Measurements from ENCODE around the gene CD59.

DNA sequence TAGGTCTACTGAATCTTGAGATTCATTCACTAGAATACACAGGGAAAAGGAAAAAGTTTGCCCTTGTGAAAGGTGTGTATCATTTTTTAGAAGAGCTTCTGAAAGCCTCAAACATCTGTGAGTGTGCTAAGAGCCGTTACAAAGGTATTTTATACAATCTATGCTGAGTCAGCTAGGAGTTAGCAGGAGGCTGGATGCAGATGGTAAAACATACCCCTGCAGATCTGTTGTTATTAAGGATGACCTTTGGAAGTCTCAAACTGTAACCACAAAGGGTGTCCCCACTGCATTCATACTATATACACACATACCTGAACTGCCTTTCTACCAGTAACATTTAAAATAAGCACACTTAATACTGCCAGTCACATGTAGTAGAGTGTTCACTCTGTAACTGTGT lies 27.2 kb downstream of the CD59 start:
- TF ChIP-seq, protein P1, sequence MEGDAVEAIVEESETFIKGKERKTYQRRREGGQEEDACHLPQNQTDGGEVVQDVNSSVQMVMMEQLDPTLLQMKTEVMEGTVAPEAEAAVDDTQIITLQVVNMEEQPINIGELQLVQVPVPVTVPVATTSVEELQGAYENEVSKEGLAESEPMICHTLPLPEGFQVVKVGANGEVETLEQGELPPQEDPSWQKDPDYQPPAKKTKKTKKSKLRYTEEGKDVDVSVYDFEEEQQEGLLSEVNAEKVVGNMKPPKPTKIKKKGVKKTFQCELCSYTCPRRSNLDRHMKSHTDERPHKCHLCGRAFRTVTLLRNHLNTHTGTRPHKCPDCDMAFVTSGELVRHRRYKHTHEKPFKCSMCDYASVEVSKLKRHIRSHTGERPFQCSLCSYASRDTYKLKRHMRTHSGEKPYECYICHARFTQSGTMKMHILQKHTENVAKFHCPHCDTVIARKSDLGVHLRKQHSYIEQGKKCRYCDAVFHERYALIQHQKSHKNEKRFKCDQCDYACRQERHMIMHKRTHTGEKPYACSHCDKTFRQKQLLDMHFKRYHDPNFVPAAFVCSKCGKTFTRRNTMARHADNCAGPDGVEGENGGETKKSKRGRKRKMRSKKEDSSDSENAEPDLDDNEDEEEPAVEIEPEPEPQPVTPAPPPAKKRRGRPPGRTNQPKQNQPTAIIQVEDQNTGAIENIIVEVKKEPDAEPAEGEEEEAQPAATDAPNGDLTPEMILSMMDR (IDR thresholded peaks at IDR 0.05), result no peak
- TF ChIP-seq POLR2A (IDR thresholded peaks at IDR 0.05) (no peak), EP300 (IDR thresholded peaks at IDR 0.05) (no peak), POLR2AphosphoS5 (IDR thresholded peaks at IDR 0.05) (no peak)
